Stomach (tissue), 4 donors: Measurements from ENCODE around the gene BHMT2.

Experiments
- POLR2A ChIP-seq, 4 donors: fragments of 450-650 bp; IDR thresholded peaks; one replicate each; pipeline ENCODE4 v1.6.1; 2016; ENCODE audit warnings: antibody characterized with exemption in 4 of 4, control low read depth in 2 of 4, mild to moderate bottlenecking in 1 of 4, moderate library complexity in 1 of 4
- TF ChIP-seq, protein P1 (sequence below), 7 experiments: fragments of 450-650 bp in 4 of 7; fragments of 200-600 bp in 3 of 7; sonication (generic) in 3 of 7; IDR thresholded peaks; one replicate each; pipeline ENCODE4 v1.5.1; 2016 to 2019; ENCODE audit warnings: antibody characterized with exemption in 7 of 7, control low read depth in 2 of 7, mild to moderate bottlenecking in 1 of 7

- TF ChIP-seq, protein P1, sequence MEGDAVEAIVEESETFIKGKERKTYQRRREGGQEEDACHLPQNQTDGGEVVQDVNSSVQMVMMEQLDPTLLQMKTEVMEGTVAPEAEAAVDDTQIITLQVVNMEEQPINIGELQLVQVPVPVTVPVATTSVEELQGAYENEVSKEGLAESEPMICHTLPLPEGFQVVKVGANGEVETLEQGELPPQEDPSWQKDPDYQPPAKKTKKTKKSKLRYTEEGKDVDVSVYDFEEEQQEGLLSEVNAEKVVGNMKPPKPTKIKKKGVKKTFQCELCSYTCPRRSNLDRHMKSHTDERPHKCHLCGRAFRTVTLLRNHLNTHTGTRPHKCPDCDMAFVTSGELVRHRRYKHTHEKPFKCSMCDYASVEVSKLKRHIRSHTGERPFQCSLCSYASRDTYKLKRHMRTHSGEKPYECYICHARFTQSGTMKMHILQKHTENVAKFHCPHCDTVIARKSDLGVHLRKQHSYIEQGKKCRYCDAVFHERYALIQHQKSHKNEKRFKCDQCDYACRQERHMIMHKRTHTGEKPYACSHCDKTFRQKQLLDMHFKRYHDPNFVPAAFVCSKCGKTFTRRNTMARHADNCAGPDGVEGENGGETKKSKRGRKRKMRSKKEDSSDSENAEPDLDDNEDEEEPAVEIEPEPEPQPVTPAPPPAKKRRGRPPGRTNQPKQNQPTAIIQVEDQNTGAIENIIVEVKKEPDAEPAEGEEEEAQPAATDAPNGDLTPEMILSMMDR (IDR thresholded peaks at IDR 0.05): no peak
- no peak for TF ChIP-seq POLR2A (IDR thresholded peaks at IDR 0.05)
These were observed 38.1 kb upstream of the BHMT2 start for GRCh38 chr5:79031485-79031867.
